Aorta (tissue), 5 donors: ENCODE measurements around the gene LATS1. TPM values are rescaled to one million over a fixed set of nuclear protein-coding genes. Genes with fewer than 3 reads are reported as not detected.
A peak's percentile ranks its signal among the peaks of the same experiment; 100 is the strongest.
"Not testable (repeated sequence)": the region's sequence is repeated elsewhere in the genome, so short reads cannot be mapped to it uniquely, and the experiment has no call there.

ENCODE experiments used
- ATAC-seq: fragments of 200-7000 bp; cut with Tn5 transposase; one replicate; pipeline ENCODE4 v1.9.1; 2022; ENCODE audit warnings: moderate library complexity; ENCODE audit not compliant: low FRiP score
- DNase-seq, 2 donors: peaks; one replicate each; pipeline ENCODE4 v3.0.0-alpha.2; 2020
- H3K27ac ChIP-seq, 2 donors: one replicate each; pipeline ENCODE4 v1.5.1; 2013; ENCODE audit warnings: low read length in 2 of 2, mild to moderate bottlenecking in 2 of 2, moderate library complexity in 2 of 2, control low read depth in 1 of 2, inconsistent platforms in 1 of 2, low read depth in 1 of 2
- H3K27me3 ChIP-seq, 2 donors: one replicate each; pipeline ENCODE4 v1.6.1; 2013; ENCODE audit warnings: control low read depth in 1 of 2, low read length in 1 of 2, mild to moderate bottlenecking in 1 of 2, moderate library complexity in 1 of 2; ENCODE audit not compliant: insufficient read depth in 2 of 2, control insufficient read depth in 1 of 2
- H3K36me3 ChIP-seq, 2 donors: one replicate each; pipeline ENCODE4 v1.6.1; 2013; ENCODE audit warnings: control low read depth in 1 of 2, low read length in 1 of 2, mild to moderate bottlenecking in 1 of 2; ENCODE audit not compliant: insufficient read depth in 2 of 2, control insufficient read depth in 1 of 2
- H3K4me1 ChIP-seq, 2 donors: one replicate each; pipeline ENCODE4 v1.6.1; 2013; ENCODE audit warnings: low read length in 2 of 2, control low read depth in 1 of 2, mild to moderate bottlenecking in 1 of 2, moderate library complexity in 1 of 2; ENCODE audit not compliant: insufficient read depth in 2 of 2, control insufficient read depth in 1 of 2
- H3K4me3 ChIP-seq, 2 donors: one replicate each; pipeline ENCODE4 v1.5.1; 2013; ENCODE audit warnings: low read length in 2 of 2, control low read depth in 1 of 2, mild to moderate bottlenecking in 1 of 2
- H3K9me3 ChIP-seq: one replicate; pipeline ENCODE4 v1.6.1; 2013; ENCODE audit warnings: mild to moderate bottlenecking, low read length; ENCODE audit not compliant: control insufficient read depth
- WGBS, 2 donors: extraction: QIAGEN DNeasy Blood & Tissue Kit; methylation state at CpG; one replicate each; pipeline ENCODE4 v1.1.7; 2013; 5-methylcytosine and 5-hydroxymethylcytosine counted together
- intact Hi-C, 2 donors: fragments of 100-400 bp; cut with DNase I; formaldehyde crosslinking; loops; one replicate each; pipeline versions ENCODE4 v1.14.2 to v1.15.0; 2022
- long read RNA-seq, 2 donors: library from polyadenylated mRNA; unstranded; transcript quantifications; one replicate each; pipeline ENCODE4 v2.0.0, GENCODE V29; 2020 to 2021
- polyA plus RNA-seq, 2 donors: library from polyadenylated mRNA; stranded (reverse); fragments of 200-250 nt; gene quantifications; one replicate each; pipeline ENCODE4 v1.2.3, GENCODE V29; 2013
- total RNA-seq, 2 donors: library from RNA; stranded (reverse); fragmentation: NEBNext Ultra II Directional; extraction: Animal tissue kit (Norgen Biotek cat#: 25700); gene quantifications; one replicate each; pipeline ENCODE4 v1.2.1, GENCODE V29; 2021
- donor health status: healthy with polysubstance abuse.
- donor health status: Bipolar disorder and iron deficiency.
- donor health status: DM: no; HTN: no; CAD: no.
- donor health status: DM: no; HTN: no; CAD: no.
- donor health status: DM: yes; HTN: yes; CAD: no.

Gene LATS1
- 10 to 100 TPM; 31.5 to 39.2 TPM for total RNA-seq
- 1 to 10 TPM; 5.4 to 7.0 TPM for polyA plus RNA-seq
- long read RNA-seq, donor 1, partial matches to known transcripts: 1 of 10 reads
- long read RNA-seq, donor 1, other reads (novel, unspliced or antisense): 6 of 10 reads
- long read RNA-seq, donor 2, full-length matches to known transcripts: 3 of 7 reads
- long read RNA-seq, donor 2, partial matches to known transcripts: 0 of 7 reads
- long read RNA-seq, donor 2, other reads (novel, unspliced or antisense): 4 of 7 reads

DNA sequence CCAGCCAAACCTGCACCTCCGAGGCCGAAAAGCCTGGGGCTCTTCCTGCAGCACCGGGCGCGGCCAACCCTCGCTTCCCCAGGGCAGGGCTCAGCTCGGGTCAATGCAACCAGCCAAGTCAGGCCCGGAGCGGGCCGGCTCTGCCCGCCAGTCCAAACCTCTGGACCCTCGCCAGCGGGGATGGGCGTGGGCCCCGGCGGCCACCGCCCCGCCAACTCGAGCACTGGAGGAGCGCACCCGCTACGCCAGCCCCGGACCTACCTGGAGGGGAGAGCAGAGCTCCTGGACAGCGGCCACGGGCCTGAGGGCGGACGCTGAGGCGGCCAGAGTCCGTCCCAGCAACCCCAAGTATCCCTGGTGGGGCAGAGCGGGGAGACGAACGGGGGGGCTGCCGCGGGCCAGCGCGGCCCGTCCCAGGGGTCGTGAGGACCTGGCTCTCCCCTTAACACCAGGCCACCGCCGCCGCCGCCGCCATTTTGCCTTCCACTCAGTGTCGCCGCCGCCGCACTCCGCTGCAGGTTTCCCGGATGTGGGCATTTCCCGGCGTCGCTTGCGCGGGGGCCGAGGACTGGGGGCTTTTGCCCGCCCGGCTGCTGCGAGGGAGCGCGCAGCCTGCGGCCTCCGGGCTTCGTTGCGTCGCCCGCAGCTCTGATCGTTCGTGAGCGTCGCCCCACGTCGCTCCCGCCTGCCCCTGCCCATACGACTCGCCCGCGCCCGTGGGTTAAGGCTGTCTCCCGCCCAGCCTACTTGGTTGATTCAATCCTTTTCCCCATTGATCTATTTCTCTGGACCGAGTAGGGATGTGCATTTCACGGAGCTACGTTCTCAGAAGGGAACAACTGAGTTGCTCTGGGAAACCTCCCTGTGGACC, at the start of gene LATS1:
Gene LATS1 (minus strand): TSS at position 514 of the 871 bp plus-strand sequence. CDS start 15,975 bp downstream, outside the sequence.
- DNase-seq: peak; percentile 95 to 97
- intact Hi-C loops: loop anchor here in 1 of 2 donors (10.0 kb wide), 1 partner anchor 73 kb away; the partner anchor contains the start of gene KATNA1
- 0% methylated on average over 64 to 82 of the region's 82 CpGs for WGBS, 2 donors
- no peaks in the 10 kb centered on the region for H3K4me1 ChIP-seq
- H3K27ac ChIP-seq: peak within 1 kb of the TSS; percentile 71 to 86
- H3K4me3 ChIP-seq: peak within 1 kb of the TSS; percentile 58 to 69
- no peaks in the 10 kb centered on the region for H3K27me3 ChIP-seq
- peak; percentile 96 for ATAC-seq
- H3K9me3 ChIP-seq: no peaks in the 10 kb centered on the region
- no peaks in the 10 kb centered on the region for H3K36me3 ChIP-seq

GRCh38 chr6:149766156-149766769, 48.4 kb upstream of the LATS1 start:
- Histone ChIP-seq H3K27me3 (no peaks in the 10 kb centered on the region), H3K4me1 (peaks cover 0 to 3% of the 10 kb centered on the region in 2 donors), H3K9me3 (no peaks in the 10 kb centered on the region), H3K36me3 (no peaks in the 10 kb centered on the region), H3K4me3 (no peak overlapping the region), H3K27ac (no peak overlapping the region)
- DNase-seq: no peak
- WGBS, 2 donors: 23 to 35% methylated on average over 3 of the region's 3 CpGs
- peak; percentile 19 for ATAC-seq
- intact Hi-C loops: no loop called here

DNA sequence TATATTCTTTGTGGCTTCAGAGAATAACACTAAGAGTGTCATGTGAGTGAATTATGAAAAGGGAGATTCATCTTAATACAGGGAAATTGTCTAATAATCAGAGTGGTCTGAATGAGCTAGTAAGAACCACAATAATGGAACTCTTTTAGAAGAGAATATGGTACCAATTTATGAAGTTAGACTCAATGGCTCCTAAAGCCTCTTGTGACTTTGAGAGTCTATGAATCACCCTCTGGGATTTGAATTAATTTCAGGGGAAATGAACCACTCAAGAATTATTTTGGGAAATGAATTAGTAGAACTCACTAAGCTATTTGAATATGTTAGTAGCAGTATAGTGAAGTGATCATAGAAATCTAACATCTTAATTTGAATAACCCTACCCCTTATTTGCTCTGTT, 46.0 kb upstream of the LATS1 start:
- H3K4me3 ChIP-seq: no peak overlapping the region
- no peak overlapping the region for H3K27ac ChIP-seq
- intact Hi-C loops: no loop called here
- no peaks in the 10 kb centered on the region for H3K4me1 ChIP-seq
- H3K27me3 ChIP-seq: no peaks in the 10 kb centered on the region
- H3K9me3 ChIP-seq: no peaks in the 10 kb centered on the region
- no peak for DNase-seq
- no peaks in the 10 kb centered on the region for H3K36me3 ChIP-seq
- no peak for ATAC-seq

GRCh38 chr6:149761438-149761837, 43.5 kb upstream of the LATS1 start:
- H3K4me3 ChIP-seq: no peak overlapping the region
- ATAC-seq (no peak), DNase-seq (no peak)
- H3K4me1 ChIP-seq: no peaks in the 10 kb centered on the region
- intact Hi-C loops: no loop called here
- 98 to 99% methylated on average over 1 of the region's 1 CpG for WGBS, 2 donors
- no peaks in the 10 kb centered on the region for H3K9me3 ChIP-seq
- no peak overlapping the region for H3K27ac ChIP-seq
- no peaks in the 10 kb centered on the region for H3K36me3 ChIP-seq
- H3K27me3 ChIP-seq: no peaks in the 10 kb centered on the region

DNA sequence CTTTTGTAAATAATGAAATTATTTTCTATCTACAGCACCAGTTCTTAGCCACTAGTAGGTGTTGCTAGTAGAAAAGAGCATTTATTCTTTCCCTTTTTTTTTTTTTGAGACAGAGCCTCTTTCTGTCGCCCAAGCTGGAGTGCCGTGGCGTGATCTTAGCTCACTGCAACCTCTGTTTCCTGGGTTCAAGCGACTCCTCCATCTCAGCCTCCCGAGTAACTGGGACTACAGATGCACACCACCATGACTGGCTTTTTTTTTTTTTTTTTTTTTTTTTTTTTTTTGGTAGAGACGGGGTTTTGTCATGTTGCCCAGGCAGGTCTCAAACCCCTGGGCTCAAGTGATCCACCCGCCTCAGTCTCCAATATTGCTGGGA, 38.3 kb upstream of the LATS1 start:
- H3K27ac ChIP-seq: no peak overlapping the region
- DNase-seq (no peak), ATAC-seq (no peak)
- H3K36me3 ChIP-seq: no peaks in the 10 kb centered on the region
- no peaks in the 10 kb centered on the region for H3K9me3 ChIP-seq
- no peak overlapping the region for H3K4me3 ChIP-seq
- intact Hi-C loops: no loop called here
- no peaks in the 10 kb centered on the region for H3K27me3 ChIP-seq
- H3K4me1 ChIP-seq: no peaks in the 10 kb centered on the region
- WGBS, 2 donors: 89 to 94% methylated on average over 6 to 7 of the region's 7 CpGs

- no peak for ATAC-seq
- no peaks in the 10 kb centered on the region for H3K4me1 ChIP-seq
Observed at GRCh38 chr6:149755300-149756260, 37.7 kb upstream of the LATS1 start.

GRCh38 chr6:149754548-149754947, 36.6 kb upstream of the LATS1 start:
- no peak for DNase-seq
- intact Hi-C loops: no loop called here
- WGBS, 2 donors: 86 to 88% methylated on average over 4 of the region's 4 CpGs
- Histone ChIP-seq H3K27ac (no peak overlapping the region), H3K9me3 (no peaks in the 10 kb centered on the region), H3K27me3 (no peaks in the 10 kb centered on the region), H3K36me3 (no peaks in the 10 kb centered on the region), H3K4me3 (no peak overlapping the region), H3K4me1 (no peaks in the 10 kb centered on the region)
- ATAC-seq: no peak

More at GRCh38 chr6:149755300-149756260, 37.7 kb upstream of the LATS1 start:
- Histone ChIP-seq H3K36me3 (no peaks in the 10 kb centered on the region), H3K27me3 (no peaks in the 10 kb centered on the region), H3K9me3 (no peaks in the 10 kb centered on the region), H3K4me3 (no peak overlapping the region), H3K27ac (peak overlapping the region in 1 of 2 donors; percentile 20)
- WGBS, 2 donors: 82 to 85% methylated on average over 9 of the region's 9 CpGs
- intact Hi-C loops: no loop called here
- no peak for DNase-seq

DNA sequence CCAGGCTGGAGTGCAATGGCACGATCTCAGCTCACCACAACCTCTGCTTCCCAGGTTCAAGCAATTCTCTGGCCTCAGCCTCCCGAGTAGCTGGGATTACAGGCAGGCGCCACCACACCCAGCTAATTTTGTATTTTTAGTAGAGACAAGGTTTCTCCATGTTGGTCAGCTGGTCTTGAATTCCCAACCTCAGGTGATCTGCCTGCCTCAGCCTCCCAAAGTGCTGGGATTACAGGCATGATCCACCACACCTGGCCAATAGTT, 35.4 kb upstream of the LATS1 start:
- intact Hi-C loops, H3K27ac ChIP-seq, H3K4me3 ChIP-seq, ATAC-seq, H3K4me1 ChIP-seq, H3K36me3 ChIP-seq, H3K27me3 ChIP-seq, DNase-seq, H3K9me3 ChIP-seq: not testable (repeated sequence)
- 93 to 94% methylated on average over 3 of the region's 3 CpGs for WGBS, 2 donors
